ENCODE data around the gene NCR3LG1.

DNA sequence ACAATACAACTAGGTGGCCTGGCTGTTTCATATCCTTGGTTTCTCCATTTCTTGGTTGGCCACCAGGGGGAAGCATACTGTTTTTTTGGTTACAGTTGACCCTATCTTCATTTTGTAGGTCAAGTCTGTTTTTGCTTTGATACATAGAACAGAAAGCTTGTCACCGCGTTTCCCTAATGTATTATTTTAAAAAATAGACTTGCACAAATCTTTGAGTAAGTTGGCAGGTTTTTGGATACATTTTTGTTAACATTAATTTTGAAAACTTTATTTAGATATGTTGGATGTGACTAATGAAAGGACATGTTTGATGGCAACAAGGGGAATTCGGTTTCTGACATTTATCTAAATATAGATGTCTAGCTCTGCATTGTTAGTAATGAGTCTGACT lies 3.0 kb downstream of the NCR3LG1 start:
- TF ChIP-seq, protein P1, sequence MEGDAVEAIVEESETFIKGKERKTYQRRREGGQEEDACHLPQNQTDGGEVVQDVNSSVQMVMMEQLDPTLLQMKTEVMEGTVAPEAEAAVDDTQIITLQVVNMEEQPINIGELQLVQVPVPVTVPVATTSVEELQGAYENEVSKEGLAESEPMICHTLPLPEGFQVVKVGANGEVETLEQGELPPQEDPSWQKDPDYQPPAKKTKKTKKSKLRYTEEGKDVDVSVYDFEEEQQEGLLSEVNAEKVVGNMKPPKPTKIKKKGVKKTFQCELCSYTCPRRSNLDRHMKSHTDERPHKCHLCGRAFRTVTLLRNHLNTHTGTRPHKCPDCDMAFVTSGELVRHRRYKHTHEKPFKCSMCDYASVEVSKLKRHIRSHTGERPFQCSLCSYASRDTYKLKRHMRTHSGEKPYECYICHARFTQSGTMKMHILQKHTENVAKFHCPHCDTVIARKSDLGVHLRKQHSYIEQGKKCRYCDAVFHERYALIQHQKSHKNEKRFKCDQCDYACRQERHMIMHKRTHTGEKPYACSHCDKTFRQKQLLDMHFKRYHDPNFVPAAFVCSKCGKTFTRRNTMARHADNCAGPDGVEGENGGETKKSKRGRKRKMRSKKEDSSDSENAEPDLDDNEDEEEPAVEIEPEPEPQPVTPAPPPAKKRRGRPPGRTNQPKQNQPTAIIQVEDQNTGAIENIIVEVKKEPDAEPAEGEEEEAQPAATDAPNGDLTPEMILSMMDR (conservative IDR thresholded peaks at IDR 0.05; ENCODE audit: low read length) = peak; percentile 90
- TF ChIP-seq EZH2phosphoT487 (IDR thresholded peaks at IDR 0.05; ENCODE audit: borderline replicate concordance, low read depth, low read length) = no peak
